ENCODE data around the gene TMEM52. TPM values are rescaled to one million over a fixed set of nuclear protein-coding genes. Genes with fewer than 3 reads are reported as not detected.
A peak's percentile ranks its signal among the peaks of the same experiment; 100 is the strongest.

Gene TMEM52
- total and polyA plus RNA-seq, 2 of the 13 experiments (the other 11 are each of a cell fraction or from before 2014, with no cell fraction given), result 13.2 to 18.7 TPM

DNA sequence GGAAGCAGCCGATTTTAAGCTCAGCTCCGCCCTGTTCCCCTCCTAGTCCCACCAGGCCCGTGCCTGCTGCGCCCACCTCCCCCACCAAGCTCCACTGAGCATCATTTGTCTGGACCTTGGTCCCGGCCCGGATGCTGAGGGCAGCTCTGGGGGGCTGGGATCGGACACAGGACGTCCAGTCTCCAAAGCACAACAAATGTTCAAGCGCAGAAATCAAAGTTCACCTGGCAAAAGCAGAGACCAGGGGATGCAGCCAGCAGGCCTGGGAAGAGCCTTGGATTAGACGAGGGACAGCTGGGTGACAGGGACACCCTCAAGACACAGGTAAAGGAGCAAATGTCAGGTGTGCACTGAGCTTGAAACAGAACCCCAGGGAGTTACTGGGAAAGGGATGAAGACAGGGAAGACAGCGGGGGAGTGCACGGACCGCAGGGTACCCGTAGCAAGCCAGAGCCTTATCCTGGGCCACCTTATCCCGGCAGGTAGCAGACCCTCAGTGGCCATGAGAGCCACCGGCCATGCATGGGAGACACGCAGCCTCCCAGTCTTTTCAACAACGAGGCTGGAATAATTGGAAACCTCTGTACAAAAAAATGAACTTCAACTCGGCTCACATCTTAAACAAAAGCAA is 22.2 kb upstream of the TMEM52 start (continued):
- TF ChIP-seq, protein P1, sequence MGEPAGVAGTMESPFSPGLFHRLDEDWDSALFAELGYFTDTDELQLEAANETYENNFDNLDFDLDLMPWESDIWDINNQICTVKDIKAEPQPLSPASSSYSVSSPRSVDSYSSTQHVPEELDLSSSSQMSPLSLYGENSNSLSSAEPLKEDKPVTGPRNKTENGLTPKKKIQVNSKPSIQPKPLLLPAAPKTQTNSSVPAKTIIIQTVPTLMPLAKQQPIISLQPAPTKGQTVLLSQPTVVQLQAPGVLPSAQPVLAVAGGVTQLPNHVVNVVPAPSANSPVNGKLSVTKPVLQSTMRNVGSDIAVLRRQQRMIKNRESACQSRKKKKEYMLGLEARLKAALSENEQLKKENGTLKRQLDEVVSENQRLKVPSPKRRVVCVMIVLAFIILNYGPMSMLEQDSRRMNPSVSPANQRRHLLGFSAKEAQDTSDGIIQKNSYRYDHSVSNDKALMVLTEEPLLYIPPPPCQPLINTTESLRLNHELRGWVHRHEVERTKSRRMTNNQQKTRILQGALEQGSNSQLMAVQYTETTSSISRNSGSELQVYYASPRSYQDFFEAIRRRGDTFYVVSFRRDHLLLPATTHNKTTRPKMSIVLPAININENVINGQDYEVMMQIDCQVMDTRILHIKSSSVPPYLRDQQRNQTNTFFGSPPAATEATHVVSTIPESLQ (CRISPR knock-in tag; conservative IDR thresholded peaks at IDR 0.05), result no peak
- TF ChIP-seq ARNTL (CRISPR knock-in tag; IDR thresholded peaks at IDR 0.05), result 0 out of 2 replicates have a peak, but pooled peaks have one; percentile 36
- peak; percentile 93 for TF ChIP-seq HDAC1 (CRISPR knock-in tag; IDR thresholded peaks at IDR 0.05)
- TF ChIP-seq SRF (IDR thresholded peaks at IDR 0.05; ENCODE audit: low read depth, low read length), result no peak
- TF ChIP-seq, protein P2, sequence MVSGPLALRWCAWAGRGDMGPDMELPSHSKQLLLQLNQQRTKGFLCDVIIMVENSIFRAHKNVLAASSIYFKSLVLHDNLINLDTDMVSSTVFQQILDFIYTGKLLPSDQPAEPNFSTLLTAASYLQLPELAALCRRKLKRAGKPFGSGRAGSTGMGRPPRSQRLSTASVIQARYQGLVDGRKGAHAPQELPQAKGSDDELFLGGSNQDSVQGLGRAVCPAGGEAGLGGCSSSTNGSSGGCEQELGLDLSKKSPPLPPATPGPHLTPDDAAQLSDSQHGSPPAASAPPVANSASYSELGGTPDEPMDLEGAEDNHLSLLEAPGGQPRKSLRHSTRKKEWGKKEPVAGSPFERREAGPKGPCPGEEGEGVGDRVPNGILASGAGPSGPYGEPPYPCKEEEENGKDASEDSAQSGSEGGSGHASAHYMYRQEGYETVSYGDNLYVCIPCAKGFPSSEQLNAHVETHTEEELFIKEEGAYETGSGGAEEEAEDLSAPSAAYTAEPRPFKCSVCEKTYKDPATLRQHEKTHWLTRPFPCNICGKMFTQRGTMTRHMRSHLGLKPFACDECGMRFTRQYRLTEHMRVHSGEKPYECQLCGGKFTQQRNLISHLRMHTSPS (CRISPR knock-in tag; IDR thresholded peaks at IDR 0.05; ENCODE audit: low read depth), result peak; percentile 82; the same call in 1 of the 2 replicates
- peak; percentile 85; the same call in 1 of the 2 replicates for TF ChIP-seq ZBTB20 (CRISPR knock-in tag; IDR thresholded peaks at IDR 0.05; ENCODE audit: borderline replicate concordance, low read depth)
- no peak for TF ChIP-seq ZBTB21 (CRISPR knock-in tag; IDR thresholded peaks at IDR 0.05)
- peak; percentile 77 for TF ChIP-seq ZNF605 (CRISPR knock-in tag; IDR thresholded peaks at IDR 0.05)
- TF ChIP-seq CAMTA2 (CRISPR knock-in tag; IDR thresholded peaks at IDR 0.05; ENCODE audit: borderline replicate concordance), result no peak
- TF ChIP-seq KLF11 (CRISPR knock-in tag; IDR thresholded peaks at IDR 0.05), result no peak
- TF ChIP-seq, protein P3, sequence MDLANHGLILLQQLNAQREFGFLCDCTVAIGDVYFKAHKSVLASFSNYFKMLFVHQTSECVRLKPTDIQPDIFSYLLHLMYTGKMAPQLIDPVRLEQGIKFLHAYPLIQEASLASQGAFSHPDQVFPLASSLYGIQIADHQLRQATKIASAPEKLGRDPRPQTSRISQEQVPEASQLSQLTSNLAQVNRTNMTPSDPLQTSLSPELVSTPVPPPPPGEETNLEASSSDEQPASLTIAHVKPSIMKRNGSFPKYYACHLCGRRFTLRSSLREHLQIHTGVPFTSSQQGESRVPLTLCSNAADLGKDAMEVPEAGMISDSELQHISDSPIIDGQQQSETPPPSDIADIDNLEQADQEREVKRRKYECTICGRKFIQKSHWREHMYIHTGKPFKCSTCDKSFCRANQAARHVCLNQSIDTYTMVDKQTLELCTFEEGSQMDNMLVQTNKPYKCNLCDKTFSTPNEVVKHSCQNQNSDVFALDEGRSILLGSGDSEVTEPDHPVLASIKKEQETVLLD (CRISPR knock-in tag; IDR thresholded peaks at IDR 0.05; ENCODE audit: low read depth), result 0 out of 2 replicates have a peak, but pooled peaks have one; percentile 47
- TF ChIP-seq PHF21A (CRISPR knock-in tag; IDR thresholded peaks at IDR 0.05), result peak; percentile 100
- no peak for TF ChIP-seq CENPX (CRISPR knock-in tag; IDR thresholded peaks at IDR 0.05)
- TF ChIP-seq, protein P4, sequence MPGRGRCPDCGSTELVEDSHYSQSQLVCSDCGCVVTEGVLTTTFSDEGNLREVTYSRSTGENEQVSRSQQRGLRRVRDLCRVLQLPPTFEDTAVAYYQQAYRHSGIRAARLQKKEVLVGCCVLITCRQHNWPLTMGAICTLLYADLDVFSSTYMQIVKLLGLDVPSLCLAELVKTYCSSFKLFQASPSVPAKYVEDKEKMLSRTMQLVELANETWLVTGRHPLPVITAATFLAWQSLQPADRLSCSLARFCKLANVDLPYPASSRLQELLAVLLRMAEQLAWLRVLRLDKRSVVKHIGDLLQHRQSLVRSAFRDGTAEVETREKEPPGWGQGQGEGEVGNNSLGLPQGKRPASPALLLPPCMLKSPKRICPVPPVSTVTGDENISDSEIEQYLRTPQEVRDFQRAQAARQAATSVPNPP (CRISPR knock-in tag; IDR thresholded peaks at IDR 0.05), result 0 out of 2 replicates have a peak, but pooled peaks have one; percentile 58
- no peak for TF ChIP-seq ARID2 (CRISPR knock-in tag; IDR thresholded peaks at IDR 0.05; ENCODE audit: borderline replicate concordance)
- TF ChIP-seq, protein P5, sequence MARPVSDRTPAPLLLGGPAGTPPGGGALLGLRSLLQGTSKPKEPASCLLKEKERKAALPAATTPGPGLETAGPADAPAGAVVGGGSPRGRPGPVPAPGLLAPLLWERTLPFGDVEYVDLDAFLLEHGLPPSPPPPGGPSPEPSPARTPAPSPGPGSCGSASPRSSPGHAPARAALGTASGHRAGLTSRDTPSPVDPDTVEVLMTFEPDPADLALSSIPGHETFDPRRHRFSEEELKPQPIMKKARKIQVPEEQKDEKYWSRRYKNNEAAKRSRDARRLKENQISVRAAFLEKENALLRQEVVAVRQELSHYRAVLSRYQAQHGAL (CRISPR knock-in tag; IDR thresholded peaks at IDR 0.05; ENCODE audit: not compliant biosample characterization), result no peak
- TF ChIP-seq, protein P6, sequence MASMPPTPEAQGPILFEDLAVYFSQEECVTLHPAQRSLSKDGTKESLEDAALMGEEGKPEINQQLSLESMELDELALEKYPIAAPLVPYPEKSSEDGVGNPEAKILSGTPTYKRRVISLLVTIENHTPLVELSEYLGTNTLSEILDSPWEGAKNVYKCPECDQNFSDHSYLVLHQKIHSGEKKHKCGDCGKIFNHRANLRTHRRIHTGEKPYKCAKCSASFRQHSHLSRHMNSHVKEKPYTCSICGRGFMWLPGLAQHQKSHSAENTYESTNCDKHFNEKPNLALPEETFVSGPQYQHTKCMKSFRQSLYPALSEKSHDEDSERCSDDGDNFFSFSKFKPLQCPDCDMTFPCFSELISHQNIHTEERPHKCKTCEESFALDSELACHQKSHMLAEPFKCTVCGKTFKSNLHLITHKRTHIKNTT (CRISPR knock-in tag; IDR thresholded peaks at IDR 0.05), result no peak
- TF ChIP-seq HCFC1 (IDR thresholded peaks at IDR 0.05; ENCODE audit: low read depth, low read length), result no peak
- no peak for TF ChIP-seq TEAD2 (CRISPR knock-in tag; IDR thresholded peaks at IDR 0.05)
- TF ChIP-seq POGZ (CRISPR knock-in tag; IDR thresholded peaks at IDR 0.05), result peak; percentile 48; the same call in 1 of the 2 replicates
- TF ChIP-seq ATAD3A (CRISPR knock-in tag; IDR thresholded peaks at IDR 0.05), result no peak
